ENCODE data around the gene BMP2K.

- TF ChIP-seq CTCF (IDR thresholded peaks at IDR 0.05) (no peak), POLR2A (IDR thresholded peaks at IDR 0.05) (no peak)
Observed at GRCh38 chr4:78764498-78764961, 11.6 kb upstream of the BMP2K start.

All from testis (tissue), 2 donors.